Thyroid gland (tissue), 4 donors: ENCODE results near the gene POU6F2.

Experiments
- CTCF ChIP-seq, 6 experiments: fragments of 200-600 bp in 3 of 6; fragments of 450-650 bp in 3 of 6; sonication (generic) in 3 of 6; IDR thresholded peaks; one replicate each; pipeline ENCODE4 v1.5.1; 2016 to 2019; ENCODE audit warnings: antibody characterized with exemption in 6 of 6, mild to moderate bottlenecking in 2 of 6, inconsistent platforms in 1 of 6, moderate library complexity in 1 of 6
- POLR2A ChIP-seq, 2 donors: fragments of 450-650 bp; IDR thresholded peaks; one replicate each; pipeline ENCODE4 v1.6.1; 2017; ENCODE audit warnings: antibody characterized with exemption in 2 of 2, mild to moderate bottlenecking in 2 of 2, moderate library complexity in 1 of 2

GRCh38 chr7:39413636-39414223, 436.0 kb downstream of the POU6F2 start:
- TF ChIP-seq CTCF (IDR thresholded peaks at IDR 0.05) (no peak), POLR2A (IDR thresholded peaks at IDR 0.05) (no peak)
